ENCODE data around the gene PTPRM. TPM values are rescaled to one million over a fixed set of nuclear protein-coding genes. Genes with fewer than 3 reads are reported as not detected.

PTPRM gene
- total RNA-seq, 2 experiments from 2014 or later: 2.1 to 3.0 TPM

GRCh38 chr18:7641813-7642212, 74.7 kb downstream of the PTPRM start:
- Mint-ChIP-seq H3K4me1 (ENCODE audit: low read depth) (no peaks in the 10 kb centered on the region), H3K4me3 (no peak overlapping the region), H3K27ac (no peak overlapping the region), H3K27me3 (peaks cover 1% of the 10 kb centered on the region), H3K9me3 (no peaks in the 10 kb centered on the region), H3K36me3 (ENCODE audit: low read depth) (no peaks in the 10 kb centered on the region)
- ATAC-seq (no peak), DNase-seq (no peak)
- intact Hi-C loops (cut with micrococcal nuclease): no loop called here
- no peak for TF ChIP-seq CTCF (IDR thresholded peaks at IDR 0.05)
- POLR2A ChIA-PET: no interaction called here
- CTCF ChIA-PET: no interaction called here

DNA sequence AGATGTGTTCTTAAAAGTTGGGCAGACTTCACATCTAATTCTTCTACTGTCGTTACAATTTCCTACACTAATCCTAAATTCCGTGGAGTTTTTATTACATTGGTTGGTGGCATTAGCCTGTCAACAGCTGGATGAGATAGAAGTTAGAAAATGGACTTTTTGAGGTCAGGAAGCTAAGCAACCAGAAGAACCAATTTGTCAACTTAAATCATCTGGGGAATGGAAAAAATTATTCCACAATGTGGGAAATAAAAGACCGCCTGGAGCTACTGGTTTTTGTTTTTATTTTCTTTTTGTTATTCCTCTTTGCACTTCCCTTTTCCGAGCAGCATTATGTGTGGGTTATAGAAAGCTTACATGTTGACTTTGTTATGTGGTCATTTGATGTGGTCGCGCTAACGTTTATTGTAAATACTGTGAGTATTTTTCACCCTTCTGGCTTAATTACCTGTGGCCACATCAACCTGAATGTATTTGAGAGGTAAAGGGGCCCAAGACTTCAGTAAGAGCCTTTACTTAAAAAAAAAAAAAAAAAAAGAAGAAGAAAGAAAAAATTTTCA, 75.3 kb downstream of the PTPRM start:
- Mint-ChIP-seq H3K4me3 (no peak overlapping the region), H3K36me3 (ENCODE audit: low read depth) (no peaks in the 10 kb centered on the region), H3K27ac (no peak overlapping the region), H3K27me3 (peaks cover 1% of the 10 kb centered on the region), H3K4me1 (ENCODE audit: low read depth) (no peaks in the 10 kb centered on the region), H3K9me3 (no peaks in the 10 kb centered on the region)
- no peak for TF ChIP-seq CTCF (IDR thresholded peaks at IDR 0.05)
- CTCF ChIA-PET: no interaction called here
- POLR2A ChIA-PET: interaction anchor here (0.7 kb wide), 1 partner anchor 484 kb away, joined by 3 read pairs; no protein-coding TSS in a partner anchor
- intact Hi-C loops (cut with micrococcal nuclease): no loop called here
- ATAC-seq (no peak), DNase-seq (no peak)

- TF ChIP-seq CTCF (IDR thresholded peaks at IDR 0.05): no peak
- Mint-ChIP-seq H3K36me3 (ENCODE audit: low read depth) (no peaks in the 10 kb centered on the region), H3K27me3 (peaks cover 1% of the 10 kb centered on the region), H3K27ac (no peak overlapping the region), H3K4me1 (ENCODE audit: low read depth) (no peaks in the 10 kb centered on the region), H3K4me3 (no peak overlapping the region), H3K9me3 (no peaks in the 10 kb centered on the region)
- intact Hi-C loops (cut with micrococcal nuclease): no loop called here
- ATAC-seq (no peak), DNase-seq (no peak)
- ChIA-PET CTCF (no interaction called here), POLR2A (no interaction called here)
These were observed 78.6 kb downstream of the PTPRM start for GRCh38 chr18:7645756-7646155.

GRCh38 chr18:7646174-7646886, 79.2 kb downstream of the PTPRM start:
- intact Hi-C loops (cut with micrococcal nuclease): no loop called here
- peaks cover 3% of the 10 kb centered on the region for H3K9me3 Mint-ChIP-seq
- ChIA-PET CTCF (no interaction called here), POLR2A (no interaction called here)
- peaks cover 1% of the 10 kb centered on the region for H3K27me3 Mint-ChIP-seq
- no peak overlapping the region for H3K4me3 Mint-ChIP-seq
- H3K4me1 Mint-ChIP-seq (ENCODE audit: low read depth): no peaks in the 10 kb centered on the region
- TF ChIP-seq CTCF (IDR thresholded peaks at IDR 0.05): no peak
- DNase-seq (no peak), ATAC-seq (no peak)
- H3K27ac Mint-ChIP-seq: no peak overlapping the region
- no peaks in the 10 kb centered on the region for H3K36me3 Mint-ChIP-seq (ENCODE audit: low read depth)

- POLR2A ChIA-PET: no interaction called here
- no peak for TF ChIP-seq CTCF (IDR thresholded peaks at IDR 0.05)
- no peak overlapping the region for H3K27ac Mint-ChIP-seq
- H3K27me3 Mint-ChIP-seq: peaks cover under 1% of the 10 kb centered on the region
- DNase-seq (no peak), ATAC-seq (no peak)
- no peaks in the 10 kb centered on the region for H3K36me3 Mint-ChIP-seq (ENCODE audit: low read depth)
- H3K4me3 Mint-ChIP-seq: no peak overlapping the region
- no peaks in the 10 kb centered on the region for H3K4me1 Mint-ChIP-seq (ENCODE audit: low read depth)
- intact Hi-C loops (cut with micrococcal nuclease): no loop called here
- H3K9me3 Mint-ChIP-seq: peaks cover 3% of the 10 kb centered on the region
- CTCF ChIA-PET: no interaction called here
These were observed 80.4 kb downstream of the PTPRM start for GRCh38 chr18:7647500-7647899.

Data from activated CD8-positive, alpha-beta T cell treated with anti-CD3 and anti-CD28 coated beads for 36 hours (primary cell).